Measurements from ENCODE around the gene MAD1L1.

The MAD1L1 gene

GRCh38 chr7:1852517-1853430, 380.0 kb downstream of the MAD1L1 start:
- TF ChIP-seq, protein P1, sequence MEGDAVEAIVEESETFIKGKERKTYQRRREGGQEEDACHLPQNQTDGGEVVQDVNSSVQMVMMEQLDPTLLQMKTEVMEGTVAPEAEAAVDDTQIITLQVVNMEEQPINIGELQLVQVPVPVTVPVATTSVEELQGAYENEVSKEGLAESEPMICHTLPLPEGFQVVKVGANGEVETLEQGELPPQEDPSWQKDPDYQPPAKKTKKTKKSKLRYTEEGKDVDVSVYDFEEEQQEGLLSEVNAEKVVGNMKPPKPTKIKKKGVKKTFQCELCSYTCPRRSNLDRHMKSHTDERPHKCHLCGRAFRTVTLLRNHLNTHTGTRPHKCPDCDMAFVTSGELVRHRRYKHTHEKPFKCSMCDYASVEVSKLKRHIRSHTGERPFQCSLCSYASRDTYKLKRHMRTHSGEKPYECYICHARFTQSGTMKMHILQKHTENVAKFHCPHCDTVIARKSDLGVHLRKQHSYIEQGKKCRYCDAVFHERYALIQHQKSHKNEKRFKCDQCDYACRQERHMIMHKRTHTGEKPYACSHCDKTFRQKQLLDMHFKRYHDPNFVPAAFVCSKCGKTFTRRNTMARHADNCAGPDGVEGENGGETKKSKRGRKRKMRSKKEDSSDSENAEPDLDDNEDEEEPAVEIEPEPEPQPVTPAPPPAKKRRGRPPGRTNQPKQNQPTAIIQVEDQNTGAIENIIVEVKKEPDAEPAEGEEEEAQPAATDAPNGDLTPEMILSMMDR (IDR thresholded peaks at IDR 0.05), result no peak

DNA sequence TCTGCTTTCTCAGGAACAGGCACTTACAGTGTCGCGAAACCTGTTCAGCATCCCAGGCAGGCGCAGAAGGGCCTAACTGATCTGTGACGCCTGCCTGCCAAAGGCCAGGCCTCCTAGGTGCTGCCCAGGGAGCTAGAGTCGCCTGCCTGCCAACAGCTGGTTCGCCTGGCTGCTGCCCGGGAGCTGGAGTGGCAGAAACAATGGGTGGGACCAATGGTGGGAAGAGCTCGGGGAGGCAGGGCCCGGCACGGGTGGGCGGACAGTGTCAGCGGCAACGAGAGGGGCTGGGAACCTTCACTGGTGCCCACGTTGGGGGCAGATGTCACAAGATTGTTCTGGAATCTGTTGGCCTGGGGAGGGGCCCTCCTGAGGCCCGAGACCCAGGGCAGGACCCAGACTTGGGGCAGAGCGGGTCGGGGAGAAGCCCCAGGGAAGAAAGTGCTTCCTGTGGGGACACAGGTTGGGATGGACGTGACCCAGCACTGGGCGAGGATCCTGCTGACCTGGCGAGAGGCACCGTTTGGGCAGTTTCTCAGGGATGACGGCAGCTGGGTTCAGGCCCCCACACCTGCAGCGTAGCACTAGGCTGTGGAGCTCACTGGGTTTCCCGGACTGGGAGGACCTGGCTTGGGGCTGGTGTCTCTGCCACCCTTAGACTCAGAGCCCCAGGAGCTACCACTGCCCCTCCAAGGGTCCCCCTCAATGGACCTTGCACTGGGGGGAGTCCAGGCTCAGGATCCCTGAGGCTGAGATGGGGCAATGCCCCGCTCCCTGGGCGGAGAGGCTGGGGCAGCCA, 380.8 kb downstream of the MAD1L1 start:
- TF ChIP-seq, protein P1 (IDR thresholded peaks at IDR 0.05), result no peak

DNA sequence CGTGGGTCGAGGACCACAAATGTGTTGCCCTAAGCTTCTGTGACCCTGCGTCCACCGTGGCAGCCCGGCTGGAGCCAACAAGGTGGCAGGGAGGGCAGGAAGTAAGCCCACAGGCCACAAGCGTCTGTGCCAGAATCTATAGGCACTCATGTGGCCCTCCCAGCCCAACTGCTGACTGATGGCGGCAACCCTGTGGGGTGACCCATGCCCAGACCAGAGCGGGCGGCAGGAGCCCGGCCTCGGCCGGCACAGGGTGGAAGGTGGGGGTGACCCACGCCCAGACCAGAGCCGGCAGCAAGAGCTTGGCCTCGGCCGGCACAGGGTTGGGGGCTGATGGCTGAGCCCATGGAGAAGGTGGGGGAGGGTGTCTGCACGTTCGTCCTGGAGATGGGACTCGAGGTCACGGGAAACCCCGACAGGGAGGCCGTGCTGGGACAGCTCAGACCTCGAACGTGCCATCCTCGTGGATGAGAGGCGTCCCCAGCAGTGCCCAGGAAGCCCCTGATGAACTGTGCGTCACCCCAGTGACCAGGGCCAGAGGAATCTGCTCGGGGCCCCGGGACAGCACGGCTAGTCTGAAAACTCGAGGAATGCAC, 381.7 kb downstream of the MAD1L1 start:
- TF ChIP-seq, protein P1 (IDR thresholded peaks at IDR 0.05), result no peak

DNA sequence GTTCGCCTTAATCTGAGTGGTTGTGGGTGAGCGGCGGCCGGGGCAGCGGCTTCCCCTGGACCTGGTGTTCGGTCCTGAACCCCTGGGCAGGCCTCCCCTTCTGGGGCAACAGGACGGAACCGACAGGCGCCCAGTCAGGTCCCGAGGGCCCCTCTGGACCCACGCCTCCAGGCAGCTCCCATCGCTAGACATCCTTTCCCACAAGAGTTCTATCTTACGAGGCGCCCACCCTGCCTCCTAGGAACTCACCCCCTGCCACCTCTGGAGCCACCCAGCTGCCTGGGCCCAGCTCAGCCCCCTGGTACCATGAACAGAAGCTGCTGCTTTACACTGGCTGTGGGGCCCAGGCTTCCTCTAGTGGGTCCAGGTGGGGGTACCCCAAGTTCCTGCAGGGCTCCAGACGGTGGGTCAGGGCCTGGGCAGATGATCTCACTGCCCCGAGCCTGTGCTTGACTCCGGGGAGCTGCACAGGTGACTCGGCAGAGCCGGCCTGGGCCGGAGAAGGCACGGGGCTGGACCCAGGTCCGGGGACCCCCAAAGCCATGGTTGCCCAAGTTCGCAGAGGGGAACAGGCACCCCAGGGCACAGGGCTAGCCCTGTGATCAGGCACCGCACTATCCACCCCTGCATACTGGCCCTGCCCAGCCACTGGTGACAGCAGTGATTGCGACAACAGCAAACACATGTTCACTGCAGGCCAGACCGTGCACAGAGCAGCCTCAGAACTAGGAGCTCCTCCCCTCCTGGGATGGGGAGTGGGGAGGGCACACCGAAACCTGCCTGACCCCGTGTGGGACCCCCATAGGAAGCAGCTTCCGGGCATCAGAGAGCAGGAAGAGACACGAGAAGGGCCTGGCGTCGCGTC, 382.4 kb downstream of the MAD1L1 start:
- TF ChIP-seq, protein P1 (IDR thresholded peaks at IDR 0.05), result no peak

- TF ChIP-seq, protein P1 (IDR thresholded peaks at IDR 0.05), result no peak
These were observed 383.2 kb downstream of the MAD1L1 start for GRCh38 chr7:1849351-1850041.

GRCh38 chr7:1848911-1849311, 383.8 kb downstream of the MAD1L1 start:
- TF ChIP-seq, protein P1 (IDR thresholded peaks at IDR 0.05), result no peak

Measured in LNCAP (cell line).